Nephron (organoid): ENCODE data around the gene NAA40.

Source experiments
- H3K27ac Mint-ChIP-seq, 3 experiments: 2 replicates each; pipeline ENCODE4 v1.8.0; 2020; ENCODE audit warnings: mixed read lengths in 3 of 3, mild to moderate bottlenecking in 2 of 3, moderate library complexity in 1 of 3
- H3K27me3 Mint-ChIP-seq: 2 replicates; pipeline ENCODE4 v1.8.0; 2021; ENCODE audit warnings: low read depth, mild to moderate bottlenecking, moderate library complexity, mixed read lengths
- H3K36me3 Mint-ChIP-seq: 2 replicates; pipeline ENCODE4 v1.8.0; 2020; ENCODE audit warnings: low read depth, mixed read lengths
- H3K4me1 Mint-ChIP-seq: 2 replicates; pipeline ENCODE4 v1.8.0; 2020; ENCODE audit warnings: mixed read lengths
- H3K4me3 Mint-ChIP-seq, 3 experiments: 2 replicates each; pipeline ENCODE4 v1.8.0; 2020; ENCODE audit warnings: mild to moderate bottlenecking in 3 of 3, mixed read lengths in 3 of 3, moderate library complexity in 2 of 3
- H3K9me3 Mint-ChIP-seq: 2 replicates; pipeline ENCODE4 v1.8.0; 2020; ENCODE audit warnings: mixed read lengths
- TF ChIP-seq, protein P1 (sequence below), 3 experiments: fragments of 200-600 bp; sonication (generic); IDR thresholded peaks; one replicate each; pipeline ENCODE4 v1.5.0; 2021; ENCODE audit warnings: antibody characterized with exemption in 3 of 3; ENCODE audit not compliant: unreplicated experiment in 3 of 3

NAA40 gene

DNA sequence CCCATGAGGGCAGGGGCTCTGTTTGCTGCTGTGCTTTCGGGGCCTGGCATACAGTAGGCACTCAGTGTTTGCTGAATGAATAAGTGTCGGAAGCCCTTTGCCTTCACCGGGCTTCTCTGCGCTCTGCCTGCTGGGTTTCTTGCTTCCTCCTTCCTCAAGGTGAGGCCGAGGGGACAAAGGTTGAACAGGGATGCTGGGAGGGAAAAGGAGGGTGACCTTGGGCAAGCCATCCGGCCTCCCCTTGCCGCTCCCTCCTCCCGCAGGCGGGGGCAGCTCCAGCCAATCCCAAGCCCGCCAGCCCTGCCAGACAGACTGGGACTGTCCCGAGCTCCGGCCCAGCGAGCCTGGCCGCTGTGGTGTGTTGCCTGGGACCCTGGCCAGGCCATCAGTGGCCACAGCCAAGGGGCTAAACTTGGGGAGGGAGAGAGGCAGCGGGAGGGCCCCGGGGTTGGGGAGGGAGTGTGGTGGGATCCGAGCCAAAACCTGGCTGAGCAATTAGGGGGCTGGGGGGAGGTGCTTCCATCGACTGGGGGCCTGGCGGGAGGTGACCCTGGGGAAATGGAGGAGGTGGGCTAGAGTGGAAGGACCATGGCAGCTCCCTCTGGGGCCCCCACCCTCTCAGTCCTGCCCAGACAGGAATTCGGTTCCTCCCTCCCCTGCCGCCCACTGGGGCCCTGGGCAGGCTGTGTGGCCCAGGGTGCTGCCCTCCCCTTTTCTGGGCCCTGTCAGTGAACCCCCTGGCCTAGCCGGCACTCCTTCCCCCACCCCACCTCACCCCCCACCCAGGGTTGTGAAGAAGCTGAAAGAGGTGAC lies 18.5 kb upstream of the NAA40 start:
- no peaks in the 10 kb centered on the region for H3K9me3 Mint-ChIP-seq
- H3K27ac Mint-ChIP-seq = peak overlapping the region; percentile 86 to 97 (median 91)
- peaks cover 7% of the 10 kb centered on the region for H3K27me3 Mint-ChIP-seq
- peaks cover 25% of the 10 kb centered on the region for H3K4me1 Mint-ChIP-seq
- TF ChIP-seq, protein P1, sequence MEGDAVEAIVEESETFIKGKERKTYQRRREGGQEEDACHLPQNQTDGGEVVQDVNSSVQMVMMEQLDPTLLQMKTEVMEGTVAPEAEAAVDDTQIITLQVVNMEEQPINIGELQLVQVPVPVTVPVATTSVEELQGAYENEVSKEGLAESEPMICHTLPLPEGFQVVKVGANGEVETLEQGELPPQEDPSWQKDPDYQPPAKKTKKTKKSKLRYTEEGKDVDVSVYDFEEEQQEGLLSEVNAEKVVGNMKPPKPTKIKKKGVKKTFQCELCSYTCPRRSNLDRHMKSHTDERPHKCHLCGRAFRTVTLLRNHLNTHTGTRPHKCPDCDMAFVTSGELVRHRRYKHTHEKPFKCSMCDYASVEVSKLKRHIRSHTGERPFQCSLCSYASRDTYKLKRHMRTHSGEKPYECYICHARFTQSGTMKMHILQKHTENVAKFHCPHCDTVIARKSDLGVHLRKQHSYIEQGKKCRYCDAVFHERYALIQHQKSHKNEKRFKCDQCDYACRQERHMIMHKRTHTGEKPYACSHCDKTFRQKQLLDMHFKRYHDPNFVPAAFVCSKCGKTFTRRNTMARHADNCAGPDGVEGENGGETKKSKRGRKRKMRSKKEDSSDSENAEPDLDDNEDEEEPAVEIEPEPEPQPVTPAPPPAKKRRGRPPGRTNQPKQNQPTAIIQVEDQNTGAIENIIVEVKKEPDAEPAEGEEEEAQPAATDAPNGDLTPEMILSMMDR (IDR thresholded peaks at IDR 0.05; ENCODE audit: unreplicated experiment in 3 of 3) = no peak
- H3K36me3 Mint-ChIP-seq = no peaks in the 10 kb centered on the region
- peak overlapping the region; percentile 65 to 77 (median 71) for H3K4me3 Mint-ChIP-seq

DNA sequence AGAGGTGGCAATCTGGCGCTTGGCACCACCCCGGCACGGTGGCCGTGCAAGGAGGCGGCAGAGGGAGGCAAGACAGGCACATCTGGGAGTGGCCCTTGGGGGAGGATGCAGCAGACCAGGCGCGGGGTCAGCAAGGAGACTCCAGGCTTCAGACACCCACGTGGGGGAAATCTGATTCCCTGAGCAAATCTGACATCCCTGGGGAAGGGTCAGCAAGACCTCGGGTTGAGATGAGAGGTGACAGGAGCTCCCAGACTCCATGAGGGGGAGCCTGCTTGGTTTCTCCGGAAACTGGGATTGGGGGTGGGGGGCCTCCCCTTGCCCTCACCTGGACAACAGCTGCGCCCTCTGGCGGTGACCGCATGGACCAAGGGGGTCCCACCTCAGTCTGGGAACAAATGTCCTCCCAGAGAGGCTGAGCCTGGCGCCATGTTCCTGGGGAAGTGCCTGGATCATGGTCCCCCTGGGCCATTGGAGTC lies 17.8 kb upstream of the NAA40 start:
- no peak overlapping the region for H3K27ac Mint-ChIP-seq
- peak overlapping the region in 2 of 3 experiments; percentile 23 to 47 for H3K4me3 Mint-ChIP-seq
- TF ChIP-seq, protein P1 (IDR thresholded peaks at IDR 0.05; ENCODE audit: unreplicated experiment in 3 of 3) = peak; percentile 29 to 64 (median 49)
- peaks cover 25% of the 10 kb centered on the region for H3K4me1 Mint-ChIP-seq
- no peaks in the 10 kb centered on the region for H3K9me3 Mint-ChIP-seq
- H3K27me3 Mint-ChIP-seq = peaks cover 7% of the 10 kb centered on the region
- H3K36me3 Mint-ChIP-seq = no peaks in the 10 kb centered on the region

DNA sequence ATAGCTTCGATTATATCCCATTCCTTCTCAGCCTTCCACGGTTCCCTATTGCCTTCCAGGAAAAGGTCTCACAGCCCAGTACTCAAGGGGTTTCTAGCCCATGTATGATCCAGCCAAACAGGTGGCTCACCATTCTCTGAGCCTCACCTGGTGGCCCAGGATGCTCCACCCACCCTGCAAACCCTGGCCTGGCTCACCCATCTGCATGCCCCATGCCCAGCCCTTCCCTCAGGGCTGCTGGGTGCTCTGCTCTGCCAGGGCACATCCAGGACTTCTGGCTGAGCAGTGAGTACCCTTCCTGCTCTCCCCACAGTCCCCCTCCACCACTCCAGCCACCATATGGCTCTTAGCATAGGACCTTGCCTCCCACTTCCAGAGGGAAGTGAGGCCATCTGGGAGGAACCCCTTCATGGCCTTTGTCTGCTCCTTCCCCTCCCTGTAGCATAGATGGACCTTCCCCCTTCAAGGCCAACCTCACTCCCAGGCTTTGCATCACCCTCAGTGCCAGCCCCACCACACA lies 16.1 kb upstream of the NAA40 start:
- peaks cover 7% of the 10 kb centered on the region for H3K27me3 Mint-ChIP-seq
- no peaks in the 10 kb centered on the region for H3K9me3 Mint-ChIP-seq
- no peak overlapping the region for H3K4me3 Mint-ChIP-seq
- H3K4me1 Mint-ChIP-seq = peaks cover 25% of the 10 kb centered on the region
- no peaks in the 10 kb centered on the region for H3K36me3 Mint-ChIP-seq
- TF ChIP-seq, protein P1 (IDR thresholded peaks at IDR 0.05; ENCODE audit: unreplicated experiment in 3 of 3) = no peak
- peak overlapping the region in 2 of 3 experiments; percentile 76 to 89 for H3K27ac Mint-ChIP-seq

DNA sequence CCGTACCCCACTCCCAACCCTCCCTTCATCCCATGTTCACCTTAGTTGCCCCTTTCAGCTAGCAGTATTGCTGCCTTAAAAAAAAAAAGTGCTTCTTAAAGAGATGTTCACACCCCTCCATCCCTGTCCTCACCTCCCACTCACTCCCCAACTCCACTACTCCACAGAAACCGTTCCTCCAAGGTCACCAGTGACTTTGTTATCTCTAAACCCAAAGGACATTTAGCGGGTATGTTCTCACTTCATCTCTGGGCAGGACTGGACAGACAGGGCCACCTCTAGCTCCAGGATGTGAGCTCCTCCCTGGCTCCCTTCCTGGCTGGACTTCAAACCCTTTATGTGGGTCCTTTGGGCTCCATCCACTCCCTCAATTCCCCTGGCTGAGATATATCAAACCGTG lies 15.5 kb upstream of the NAA40 start:
- H3K27ac Mint-ChIP-seq = peak overlapping the region in 2 of 3 experiments; percentile 26 to 38
- H3K4me1 Mint-ChIP-seq = peaks cover 24% of the 10 kb centered on the region
- H3K9me3 Mint-ChIP-seq = no peaks in the 10 kb centered on the region
- no peaks in the 10 kb centered on the region for H3K36me3 Mint-ChIP-seq
- TF ChIP-seq, protein P1 (IDR thresholded peaks at IDR 0.05; ENCODE audit: unreplicated experiment in 3 of 3) = no peak
- no peak overlapping the region for H3K4me3 Mint-ChIP-seq
- peaks cover 7% of the 10 kb centered on the region for H3K27me3 Mint-ChIP-seq

DNA sequence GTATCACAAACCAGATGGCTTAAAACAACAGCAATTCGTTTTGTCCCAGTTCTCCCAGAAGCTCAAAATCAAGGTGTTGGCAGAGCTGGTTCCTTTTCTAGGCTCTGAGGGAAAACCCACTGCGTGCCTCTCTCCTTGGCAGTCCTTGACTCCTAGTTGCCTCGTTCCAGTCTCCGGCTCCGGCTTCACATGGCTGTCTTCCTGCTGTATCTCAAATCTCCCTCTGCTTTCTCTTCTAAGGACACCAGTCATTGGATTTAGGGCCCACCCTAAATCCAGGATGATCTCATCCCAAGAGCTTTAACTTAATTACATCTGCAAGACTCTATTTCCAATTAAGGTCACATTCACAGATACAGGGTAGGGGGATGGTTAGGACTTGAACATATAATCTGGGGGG lies 9.2 kb upstream of the NAA40 start:
- no peak overlapping the region for H3K4me3 Mint-ChIP-seq
- H3K4me1 Mint-ChIP-seq = peaks cover 16% of the 10 kb centered on the region
- no peaks in the 10 kb centered on the region for H3K36me3 Mint-ChIP-seq
- peaks cover 6% of the 10 kb centered on the region for H3K27me3 Mint-ChIP-seq
- H3K9me3 Mint-ChIP-seq = no peaks in the 10 kb centered on the region
- TF ChIP-seq, protein P1 (IDR thresholded peaks at IDR 0.05; ENCODE audit: unreplicated experiment in 3 of 3) = no peak
- H3K27ac Mint-ChIP-seq = peak overlapping the region in 1 of 3 experiments; percentile 35
